HEK293 (cell line): ENCODE data around the gene CBX8.
A peak's percentile ranks its signal among the peaks of the same experiment; 100 is the strongest.

Experiments
- CTCF ChIA-PET: fragments of 350-600 bp; formaldehyde crosslinking; extraction: SDS; loops from one replicate; lab custom pipeline; 2021; ENCODE audit warnings: antibody characterized with exemption; lab: Yijun Ruan, JAX
- POLR2A ChIA-PET: fragments of 300-600 bp; formaldehyde crosslinking; extraction: SDS; loops from one replicate; lab custom pipeline; 2020; ENCODE audit warnings: antibody characterized with exemption, inconsistent platforms; lab: Yijun Ruan, JAX
- H3K27ac ChIP-seq: fragments of 200-500 bp; sonication (Bioruptor generic); 2 replicates; pipeline ENCODE4 v1.5.1; 2014; ENCODE audit warnings: low read depth, low read length, control low read depth, inconsistent platforms; ENCODE audit errors: extremely low read depth
- H3K36me3 ChIP-seq, 2 experiments: fragments of 200-500 bp in 1 of 2; sonication (Bioruptor generic) in 1 of 2; 1 replicate in 1 of 2; 2 replicates in 1 of 2; pipeline ENCODE4 v1.5.1; 2014 to 2017; ENCODE audit warnings: inconsistent platforms in 2 of 2, low read length in 2 of 2; ENCODE audit not compliant: control insufficient read depth in 2 of 2, insufficient read depth in 1 of 2
- H3K4me1 ChIP-seq: fragments of 200-500 bp; sonication (Bioruptor generic); 2 replicates; pipeline ENCODE4 v1.5.1; 2014; ENCODE audit warnings: mild to moderate bottlenecking, low read length, inconsistent platforms; ENCODE audit not compliant: control insufficient read depth, insufficient read depth
- H3K4me3 ChIP-seq: 2 replicates; pipeline ENCODE4 v1.5.1; 2011; ENCODE audit warnings: low read depth, mild to moderate bottlenecking, control low read depth, low read length, moderate library complexity
- H3K9me3 ChIP-seq: fragments of 200-500 bp; sonication (Bioruptor generic); 2 replicates; pipeline ENCODE4 v1.5.1; 2014; ENCODE audit warnings: low read depth, low read length, inconsistent platforms; ENCODE audit not compliant: control insufficient read depth, insufficient read depth
- EGR2 ChIP-seq: fragments of 450-650 bp; formaldehyde crosslinking; IDR thresholded peaks from 2 replicates; pipeline ENCODE4 v1.5.1; 2016; ENCODE audit warnings: low read depth, missing biosample characterization, missing genetic modification characterization
- FEZF1 ChIP-seq: fragments of 450-650 bp; formaldehyde crosslinking; IDR thresholded peaks from 2 replicates; pipeline ENCODE4 v1.5.1; 2016; ENCODE audit warnings: missing biosample characterization, missing genetic modification characterization
- KLF1 ChIP-seq: fragments of 450-650 bp; formaldehyde crosslinking; IDR thresholded peaks from 2 replicates; pipeline ENCODE4 v1.5.1; 2016; ENCODE audit warnings: missing biosample characterization, missing genetic modification characterization
- OSR2 ChIP-seq: fragments of 450-650 bp; formaldehyde crosslinking; IDR thresholded peaks from 2 replicates; pipeline ENCODE4 v1.5.1; 2016; ENCODE audit warnings: missing biosample characterization, missing genetic modification characterization
- PRDM4 ChIP-seq: fragments of 450-650 bp; formaldehyde crosslinking; IDR thresholded peaks from 2 replicates; pipeline ENCODE4 v1.5.1; 2017; ENCODE audit warnings: missing biosample characterization, missing genetic modification characterization
- WT1 ChIP-seq: fragments of 450-650 bp; formaldehyde crosslinking; IDR thresholded peaks from 2 replicates; pipeline ENCODE4 v1.5.1; 2016; ENCODE audit warnings: missing biosample characterization, missing genetic modification characterization
- ZBTB7A ChIP-seq: fragments of 450-650 bp; formaldehyde crosslinking; IDR thresholded peaks from 2 replicates; pipeline ENCODE4 v1.5.1; 2016; ENCODE audit warnings: low read depth, missing biosample characterization, missing genetic modification characterization
- ZFHX2 ChIP-seq: fragments of 450-650 bp; formaldehyde crosslinking; conservative IDR thresholded peaks from 2 replicates; pipeline ENCODE4 v1.5.1; 2016; ENCODE audit warnings: missing biosample characterization, missing genetic modification characterization
- ZFP37 ChIP-seq: fragments of 450-650 bp; formaldehyde crosslinking; IDR thresholded peaks from 2 replicates; pipeline ENCODE4 v1.5.1; 2016; ENCODE audit warnings: missing biosample characterization, missing genetic modification characterization
- ZNF133 ChIP-seq: fragments of 450-650 bp; formaldehyde crosslinking; IDR thresholded peaks from 2 replicates; pipeline ENCODE4 v1.5.1; 2016; ENCODE audit warnings: missing biosample characterization, missing genetic modification characterization
- ZNF175 ChIP-seq: fragments of 450-650 bp; formaldehyde crosslinking; IDR thresholded peaks from 2 replicates; pipeline ENCODE4 v1.5.1; 2016; ENCODE audit warnings: missing biosample characterization, missing genetic modification characterization
- ZNF24 ChIP-seq: fragments of 450-650 bp; formaldehyde crosslinking; IDR thresholded peaks from 2 replicates; pipeline ENCODE4 v1.5.1; 2016; ENCODE audit warnings: missing biosample characterization, missing genetic modification characterization
- ZNF248 ChIP-seq: fragments of 450-650 bp; formaldehyde crosslinking; IDR thresholded peaks from 2 replicates; pipeline ENCODE4 v1.5.1; 2017; ENCODE audit warnings: missing biosample characterization, missing genetic modification characterization
- ZNF311 ChIP-seq: fragments of 450-650 bp; formaldehyde crosslinking; IDR thresholded peaks from 2 replicates; pipeline ENCODE4 v1.5.1; 2017; ENCODE audit warnings: missing biosample characterization, missing genetic modification characterization, borderline replicate concordance
- ZNF549 ChIP-seq: fragments of 450-650 bp; IDR thresholded peaks from 2 replicates; pipeline ENCODE4 v1.5.1; 2018; ENCODE audit warnings: missing biosample characterization, missing genetic modification characterization, mild to moderate bottlenecking, inconsistent platforms, moderate library complexity
- ZNF626 ChIP-seq: fragments of 450-650 bp; sonication (Bioruptor Pico); formaldehyde crosslinking; IDR thresholded peaks from 2 replicates; pipeline ENCODE4 v1.5.1; 2018; ENCODE audit warnings: missing biosample characterization, missing genetic modification characterization, inconsistent platforms
- ZNF629 ChIP-seq: fragments of 450-650 bp; formaldehyde crosslinking; IDR thresholded peaks from 2 replicates; pipeline ENCODE4 v1.5.1; 2017; ENCODE audit warnings: missing biosample characterization, missing genetic modification characterization
- ZNF677 ChIP-seq: fragments of 450-650 bp; IDR thresholded peaks from 2 replicates; pipeline ENCODE4 v1.5.0; 2018; ENCODE audit warnings: missing biosample characterization, mild to moderate bottlenecking, missing genetic modification characterization, moderate library complexity
- ZNF830 ChIP-seq: fragments of 450-650 bp; IDR thresholded peaks from 2 replicates; pipeline ENCODE4 v1.5.0; 2018; ENCODE audit warnings: missing biosample characterization, missing genetic modification characterization, low read depth, mild to moderate bottlenecking, moderate library complexity
- TF ChIP-seq, protein P1 (sequence below): fragments of 450-650 bp; formaldehyde crosslinking; IDR thresholded peaks from 2 replicates; pipeline ENCODE4 v1.5.1; 2016; ENCODE audit warnings: missing biosample characterization, missing genetic modification characterization, borderline replicate concordance
- TF ChIP-seq, protein P2 (sequence below): fragments of 450-650 bp; formaldehyde crosslinking; optimal IDR thresholded peaks from 2 replicates; pipeline ENCODE3; 2016; ENCODE audit warnings: missing biosample characterization, mild to moderate bottlenecking, missing genetic modification characterization

CBX8 gene

DNA sequence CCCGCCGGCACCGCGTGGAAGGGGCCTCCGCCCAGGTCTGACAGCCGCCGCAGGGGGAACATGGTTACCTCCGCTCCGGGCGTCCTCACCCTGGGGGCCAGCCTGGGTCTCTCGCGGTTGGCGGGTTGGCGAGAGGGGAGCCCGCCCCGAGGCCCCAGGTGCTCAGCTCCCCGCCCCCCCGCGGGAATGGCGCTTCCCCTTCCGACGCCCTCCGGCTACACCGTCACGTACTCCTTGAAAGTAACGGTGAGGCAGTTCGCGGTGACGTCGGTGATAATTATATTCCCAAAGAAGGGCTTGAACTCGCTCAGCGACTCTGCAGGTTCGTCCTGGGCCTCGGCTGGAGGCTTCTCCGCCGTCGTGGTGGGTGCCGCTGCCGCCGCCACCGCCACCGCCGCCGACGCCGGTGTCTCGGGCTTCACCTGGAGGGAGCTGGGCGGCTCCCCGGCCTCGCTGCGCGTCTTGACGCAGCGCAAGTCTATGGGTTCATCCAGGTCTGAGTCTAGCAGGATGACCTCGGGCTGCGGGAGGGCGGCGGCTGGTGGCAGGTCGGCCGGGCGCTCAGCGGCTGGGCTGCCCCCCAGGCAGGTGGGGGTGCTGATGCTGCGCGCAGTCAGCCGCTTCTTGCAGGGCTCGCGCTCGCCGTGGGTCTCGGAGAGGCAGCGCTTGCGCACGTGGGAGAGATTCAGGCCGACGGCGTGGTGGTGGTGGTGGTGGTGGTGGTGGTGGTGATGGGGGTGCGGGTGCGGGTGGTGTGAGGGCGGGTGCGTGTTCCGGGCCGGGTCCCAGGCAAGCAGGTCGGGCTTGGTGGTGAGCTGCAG lies 37.1 kb upstream of the CBX8 start (continued):
- TF ChIP-seq ZNF626 (tag by site-specific recombination): no peak
- no peak for TF ChIP-seq ZNF248 (tag by site-specific recombination)
- no peak for TF ChIP-seq ZNF629
- TF ChIP-seq, protein P1, sequence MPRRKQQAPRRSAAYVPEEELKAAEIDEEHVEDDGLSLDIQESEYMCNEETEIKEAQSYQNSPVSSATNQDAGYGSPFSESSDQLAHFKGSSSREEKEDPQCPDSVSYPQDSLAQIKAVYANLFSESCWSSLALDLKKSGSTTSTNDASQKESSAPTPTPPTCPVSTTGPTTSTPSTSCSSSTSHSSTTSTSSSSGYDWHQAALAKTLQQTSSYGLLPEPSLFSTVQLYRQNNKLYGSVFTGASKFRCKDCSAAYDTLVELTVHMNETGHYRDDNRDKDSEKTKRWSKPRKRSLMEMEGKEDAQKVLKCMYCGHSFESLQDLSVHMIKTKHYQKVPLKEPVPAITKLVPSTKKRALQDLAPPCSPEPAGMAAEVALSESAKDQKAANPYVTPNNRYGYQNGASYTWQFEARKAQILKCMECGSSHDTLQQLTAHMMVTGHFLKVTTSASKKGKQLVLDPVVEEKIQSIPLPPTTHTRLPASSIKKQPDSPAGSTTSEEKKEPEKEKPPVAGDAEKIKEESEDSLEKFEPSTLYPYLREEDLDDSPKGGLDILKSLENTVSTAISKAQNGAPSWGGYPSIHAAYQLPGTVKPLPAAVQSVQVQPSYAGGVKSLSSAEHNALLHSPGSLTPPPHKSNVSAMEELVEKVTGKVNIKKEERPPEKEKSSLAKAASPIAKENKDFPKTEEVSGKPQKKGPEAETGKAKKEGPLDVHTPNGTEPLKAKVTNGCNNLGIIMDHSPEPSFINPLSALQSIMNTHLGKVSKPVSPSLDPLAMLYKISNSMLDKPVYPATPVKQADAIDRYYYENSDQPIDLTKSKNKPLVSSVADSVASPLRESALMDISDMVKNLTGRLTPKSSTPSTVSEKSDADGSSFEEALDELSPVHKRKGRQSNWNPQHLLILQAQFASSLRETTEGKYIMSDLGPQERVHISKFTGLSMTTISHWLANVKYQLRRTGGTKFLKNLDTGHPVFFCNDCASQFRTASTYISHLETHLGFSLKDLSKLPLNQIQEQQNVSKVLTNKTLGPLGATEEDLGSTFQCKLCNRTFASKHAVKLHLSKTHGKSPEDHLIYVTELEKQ (tag by site-specific recombination): no peak
- no peak for TF ChIP-seq FEZF1

DNA sequence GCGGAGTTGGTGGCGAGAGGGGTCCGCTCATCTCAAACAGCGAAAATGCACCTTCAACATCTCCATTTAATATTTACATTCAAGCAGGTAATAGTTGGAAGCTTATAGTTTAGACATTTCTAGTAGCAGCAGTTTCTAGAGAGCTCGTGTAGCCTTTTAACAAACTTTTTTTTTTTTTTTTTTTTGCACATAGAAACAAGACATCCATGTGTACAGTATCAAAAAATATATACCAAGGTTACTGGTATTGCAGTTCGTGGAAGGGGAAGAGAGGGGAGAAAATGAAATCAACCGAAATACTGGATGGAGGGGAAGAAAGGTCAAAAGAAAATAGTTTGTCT lies 36.2 kb upstream of the CBX8 start:
- no peak overlapping the region for H3K4me3 ChIP-seq
- H3K27ac ChIP-seq: no peak overlapping the region
- TF ChIP-seq PRDM4 (peak; percentile 52; the same call in 1 of the 2 replicates), ZNF549 (tag by site-specific recombination) (no peak)
- ChIA-PET POLR2A (interaction anchor here (0.6 to 1.2 kb wide), 2 partner anchors 22 to 48 kb away, joined by 3 to 7 read pairs; no protein-coding TSS in a partner anchor), CTCF (interaction anchor here (0.6 to 1.5 kb wide), 12 partner anchors 8 to 91 kb away, joined by 3 to 6 read pairs (median 3); partner anchors contain the start of gene CBX8)
- H3K9me3 ChIP-seq: no peaks in the 10 kb centered on the region
- peaks cover 0 to 41% of the 10 kb centered on the region in 2 experiments; a peak in 1 of 3 replicates for H3K36me3 ChIP-seq
- H3K4me1 ChIP-seq: peaks cover 25% of the 10 kb centered on the region

DNA sequence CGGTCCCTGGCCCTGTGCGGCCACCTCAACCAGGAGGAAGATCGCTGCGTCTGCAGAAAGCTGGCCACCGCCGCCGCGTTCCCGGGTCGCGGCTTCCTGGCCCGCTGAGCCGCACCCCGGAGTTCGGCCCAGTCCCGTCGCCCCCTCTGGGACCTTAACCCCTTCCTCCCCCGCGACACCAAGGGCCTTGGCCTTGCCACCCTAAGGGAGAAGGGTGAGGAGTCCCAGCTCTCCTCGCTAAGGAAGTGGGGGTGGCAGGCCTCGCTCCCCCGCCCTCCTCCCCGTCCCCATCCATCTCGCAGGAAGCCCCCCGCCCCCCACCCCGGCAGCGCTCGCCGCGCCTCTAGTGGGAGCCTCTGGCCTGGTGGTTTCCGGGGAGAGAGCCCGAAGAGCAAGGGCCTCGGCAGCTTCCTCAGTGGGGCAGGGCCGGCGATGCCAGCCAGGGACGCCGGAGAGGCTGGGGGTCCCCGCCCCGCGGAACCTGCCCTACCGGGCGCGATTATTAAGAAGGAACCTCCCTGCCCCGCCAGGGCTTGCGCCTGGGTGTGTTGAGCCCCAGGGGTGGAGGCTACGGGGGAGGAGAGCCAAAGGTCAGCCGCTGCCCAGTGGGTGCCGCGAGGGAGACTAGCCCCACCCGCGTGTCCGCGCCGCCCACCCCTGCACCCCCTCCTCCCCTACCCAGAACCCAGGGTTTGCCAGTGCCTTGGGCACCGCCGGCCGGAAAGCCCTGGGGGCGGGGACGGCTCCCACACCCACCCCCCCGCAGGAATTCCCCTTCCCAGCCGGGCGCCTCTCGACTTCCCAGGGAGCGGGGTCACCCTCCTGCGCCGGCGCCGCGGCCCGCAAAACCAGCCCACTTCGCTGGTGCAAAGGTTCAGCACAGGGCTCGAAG lies 35.6 kb upstream of the CBX8 start:
- H3K36me3 ChIP-seq: peaks cover 0 to 39% of the 10 kb centered on the region in 2 experiments; a peak in 1 of 3 replicates
- CTCF ChIA-PET: interaction anchor here (0.6 to 1.5 kb wide), 10 partner anchors 7 to 91 kb away, joined by 3 to 6 read pairs (median 3); partner anchors contain the start of gene CBX8
- TF ChIP-seq ZNF24 (tag by site-specific recombination) (no peak), OSR2 (tag by site-specific recombination) (no peak), ZNF629 (no peak), ZNF830 (tag by site-specific recombination) (no peak), KLF1 (tag by site-specific recombination) (peak; percentile 87), ZFHX2 (tag by site-specific recombination) (peak; percentile 36), ZBTB7A (tag by site-specific recombination) (no peak), WT1 (tag by site-specific recombination) (no peak), ZNF311 (no peak), ZFP37 (tag by site-specific recombination) (no peak), ZNF677 (tag by site-specific recombination) (no peak), ZNF133 (tag by site-specific recombination) (no peak), ZNF175 (tag by site-specific recombination) (no peak), EGR2 (tag by site-specific recombination) (peak; percentile 8; the same call in 1 of the 2 replicates)
- TF ChIP-seq, protein P2, sequence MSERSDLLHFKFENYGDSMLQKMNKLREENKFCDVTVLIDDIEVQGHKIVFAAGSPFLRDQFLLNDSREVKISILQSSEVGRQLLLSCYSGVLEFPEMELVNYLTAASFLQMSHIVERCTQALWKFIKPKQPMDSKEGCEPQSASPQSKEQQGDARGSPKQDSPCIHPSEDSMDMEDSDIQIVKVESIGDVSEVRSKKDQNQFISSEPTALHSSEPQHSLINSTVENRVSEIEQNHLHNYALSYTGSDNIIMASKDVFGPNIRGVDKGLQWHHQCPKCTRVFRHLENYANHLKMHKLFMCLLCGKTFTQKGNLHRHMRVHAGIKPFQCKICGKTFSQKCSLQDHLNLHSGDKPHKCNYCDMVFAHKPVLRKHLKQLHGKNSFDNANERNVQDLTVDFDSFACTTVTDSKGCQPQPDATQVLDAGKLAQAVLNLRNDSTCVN (tag by site-specific recombination): no peak
- POLR2A ChIA-PET: interaction anchor here (0.6 to 1.2 kb wide), 3 partner anchors 22 to 47 kb away, joined by 3 to 7 read pairs (median 6); partner anchors contain the start of gene CBX8
- no peak overlapping the region for H3K27ac ChIP-seq
- no peaks in the 10 kb centered on the region for H3K9me3 ChIP-seq
- H3K4me3 ChIP-seq: no peak overlapping the region
- H3K4me1 ChIP-seq: peaks cover 20% of the 10 kb centered on the region
